GM19467 (cell line): Measurements from ENCODE around the gene XXYLT1.
A peak's percentile ranks its signal among the peaks of the same experiment; 100 is the strongest.
"Not testable (repeated sequence)": the region's sequence is repeated elsewhere in the genome, so short reads cannot be mapped to it uniquely, and the experiment has no call there.

Source experiments
- ATAC-seq: cut with Tn5 transposase; IDR thresholded peaks from one replicate; pipeline ENCODE4 v1.9.1; 2021; ENCODE audit warnings: mild to moderate bottlenecking, moderate library complexity; ENCODE audit not compliant: unreplicated experiment

XXYLT1 gene

GRCh38 chr3:195101927-195102608, 168.9 kb downstream of the XXYLT1 start:
- no peak for ATAC-seq

- no peak for ATAC-seq
Observed at GRCh38 chr3:195101001-195101583, 169.9 kb downstream of the XXYLT1 start.

- no peak for ATAC-seq
Observed at GRCh38 chr3:195099951-195100785, 170.8 kb downstream of the XXYLT1 start.

- ATAC-seq, result no peak
Observed at GRCh38 chr3:195098741-195099525, 172.0 kb downstream of the XXYLT1 start.

- ATAC-seq, result no peak
Observed at GRCh38 chr3:195097331-195098255, 173.4 kb downstream of the XXYLT1 start.

GRCh38 chr3:195096484-195097330, 174.3 kb downstream of the XXYLT1 start:
- no peak for ATAC-seq

- ATAC-seq, result no peak
Observed at GRCh38 chr3:195096053-195096452, 174.9 kb downstream of the XXYLT1 start.

GRCh38 chr3:195095704-195096036, 175.3 kb downstream of the XXYLT1 start:
- no peak for ATAC-seq

GRCh38 chr3:195095035-195095703, 175.8 kb downstream of the XXYLT1 start:
- peak; percentile 54 for ATAC-seq

- peak; percentile 80 for ATAC-seq
Observed at GRCh38 chr3:195094191-195094921, 176.6 kb downstream of the XXYLT1 start.

- ATAC-seq, result peak; percentile 10
Observed at GRCh38 chr3:195093731-195094130, 177.2 kb downstream of the XXYLT1 start.

GRCh38 chr3:195087840-195088601, 182.9 kb downstream of the XXYLT1 start:
- not testable (repeated sequence) for ATAC-seq

- ATAC-seq, result no peak
Observed at GRCh38 chr3:195087328-195087727, 183.6 kb downstream of the XXYLT1 start.

- no peak for ATAC-seq
Observed at GRCh38 chr3:195086885-195087284, 184.1 kb downstream of the XXYLT1 start.

GRCh38 chr3:195086341-195086740, 184.6 kb downstream of the XXYLT1 start:
- ATAC-seq, result no peak

GRCh38 chr3:195085356-195086130, 185.4 kb downstream of the XXYLT1 start:
- no peak for ATAC-seq
